ENCODE results near the gene PCP2.

The PCP2 gene

GRCh38 chr19:7618771-7619510, 14.6 kb downstream of the PCP2 start:
- DNase-seq, result no peak

- no peak for DNase-seq
Measured at GRCh38 chr19:7618348-7618747, 15.2 kb downstream of the PCP2 start.

- DNase-seq, result no peak
Measured at GRCh38 chr19:7617735-7618134, 15.8 kb downstream of the PCP2 start.

- DNase-seq, result no peak
Measured at GRCh38 chr19:7617172-7617571, 16.3 kb downstream of the PCP2 start.

- no peak for DNase-seq
Measured at GRCh38 chr19:7614859-7615741, 18.4 kb downstream of the PCP2 start.

- DNase-seq, result no peak
Measured at GRCh38 chr19:7612282-7613274, 20.9 kb downstream of the PCP2 start.

GRCh38 chr19:7611541-7612279, 21.8 kb downstream of the PCP2 start:
- DNase-seq, result no peak

- no peak for DNase-seq
Measured at GRCh38 chr19:7610491-7611240, 22.9 kb downstream of the PCP2 start.

GRCh38 chr19:7607874-7608560, 25.5 kb downstream of the PCP2 start:
- DNase-seq, result no peak

- no peak for DNase-seq
Measured at GRCh38 chr19:7607212-7607873, 26.2 kb downstream of the PCP2 start.

GRCh38 chr19:7606289-7606688, 27.2 kb downstream of the PCP2 start:
- DNase-seq, result no peak

GRCh38 chr19:7605490-7606222, 27.9 kb downstream of the PCP2 start:
- peak; percentile 30 for DNase-seq

- DNase-seq, result no peak
Measured at GRCh38 chr19:7603919-7604318, 29.6 kb downstream of the PCP2 start.

- no peak for DNase-seq
Measured at GRCh38 chr19:7602935-7603497, 30.5 kb downstream of the PCP2 start.

GRCh38 chr19:7602240-7602934, 31.1 kb downstream of the PCP2 start:
- no peak for DNase-seq

GRCh38 chr19:7600721-7601120, 32.8 kb downstream of the PCP2 start:
- no peak for DNase-seq

GRCh38 chr19:7598180-7598579, 35.3 kb downstream of the PCP2 start:
- no peak for DNase-seq

GRCh38 chr19:7597689-7598088, 35.8 kb downstream of the PCP2 start:
- DNase-seq, result no peak

Measured in CD4-positive, alpha-beta T cell treated with Interleukin-15 for 1 hour (primary cell).